ENCODE results near the gene IGLL1.
"Not testable (repeated sequence)": the region's sequence is repeated elsewhere in the genome, so short reads cannot be mapped to it uniquely, and the experiment has no call there.

IGLL1 gene

GRCh38 chr22:23579870-23580575, at the start of gene IGLL1:
Gene IGLL1 (minus strand): TSS chr22:23580290. CDS start chr22:23580190, 100 bp downstream.
- Mint-ChIP-seq H3K27me3 (ENCODE audit: low read depth) (peaks cover 8% of the 10 kb centered on the region), H3K9me3 (no peaks in the 10 kb centered on the region), H3K4me1 (ENCODE audit: low read depth) (peaks cover 12% of the 10 kb centered on the region), H3K27ac (peak within 1 kb of the TSS; percentile 52), H3K36me3 (ENCODE audit: low read depth) (no peaks in the 10 kb centered on the region), H3K4me3 (peak within 1 kb of the TSS; percentile 51)
- DNase-seq (ENCODE audit: low spot score) = no peak

GRCh38 chr22:23628056-23628743, 48.1 kb upstream of the IGLL1 start:
- not testable (repeated sequence) for H3K27ac Mint-ChIP-seq; H3K27me3 Mint-ChIP-seq (ENCODE audit: low read depth); DNase-seq (ENCODE audit: low spot score); H3K4me3 Mint-ChIP-seq; H3K4me1 Mint-ChIP-seq (ENCODE audit: low read depth); H3K36me3 Mint-ChIP-seq (ENCODE audit: low read depth); H3K9me3 Mint-ChIP-seq

- DNase-seq (ENCODE audit: low spot score) = peak; percentile 26
- not testable (repeated sequence) for H3K36me3 Mint-ChIP-seq (ENCODE audit: low read depth); H3K27me3 Mint-ChIP-seq (ENCODE audit: low read depth); H3K27ac Mint-ChIP-seq; H3K4me1 Mint-ChIP-seq (ENCODE audit: low read depth); H3K4me3 Mint-ChIP-seq; H3K9me3 Mint-ChIP-seq
These were observed 47.4 kb upstream of the IGLL1 start for GRCh38 chr22:23627401-23628055.

GRCh38 chr22:23626286-23626975, 46.3 kb upstream of the IGLL1 start:
- Mint-ChIP-seq H3K9me3 (no peaks in the 10 kb centered on the region), H3K27ac (no peak overlapping the region), H3K36me3 (ENCODE audit: low read depth) (no peaks in the 10 kb centered on the region), H3K4me1 (ENCODE audit: low read depth) (peaks cover 6% of the 10 kb centered on the region), H3K27me3 (ENCODE audit: low read depth) (no peaks in the 10 kb centered on the region), H3K4me3 (no peak overlapping the region)
- no peak for DNase-seq (ENCODE audit: low spot score)

- no peaks in the 10 kb centered on the region for H3K27me3 Mint-ChIP-seq (ENCODE audit: low read depth)
- no peak for DNase-seq (ENCODE audit: low spot score)
These were observed 42.5 kb upstream of the IGLL1 start for GRCh38 chr22:23622634-23623033.

GRCh38 chr22:23621916-23622315, 41.8 kb upstream of the IGLL1 start:
- DNase-seq (ENCODE audit: low spot score); H3K36me3 Mint-ChIP-seq (ENCODE audit: low read depth); H3K4me3 Mint-ChIP-seq; H3K27ac Mint-ChIP-seq; H3K27me3 Mint-ChIP-seq (ENCODE audit: low read depth); H3K9me3 Mint-ChIP-seq; H3K4me1 Mint-ChIP-seq (ENCODE audit: low read depth): not testable (repeated sequence)

More at GRCh38 chr22:23622634-23623033, 42.5 kb upstream of the IGLL1 start:
- H3K9me3 Mint-ChIP-seq = no peaks in the 10 kb centered on the region
- H3K36me3 Mint-ChIP-seq (ENCODE audit: low read depth) = no peaks in the 10 kb centered on the region
- peaks cover 3% of the 10 kb centered on the region for H3K4me1 Mint-ChIP-seq (ENCODE audit: low read depth)
- H3K4me3 Mint-ChIP-seq = no peak overlapping the region
- no peak overlapping the region for H3K27ac Mint-ChIP-seq

GRCh38 chr22:23621082-23621780, 41.1 kb upstream of the IGLL1 start:
- no peaks in the 10 kb centered on the region for H3K27me3 Mint-ChIP-seq (ENCODE audit: low read depth)
- H3K27ac Mint-ChIP-seq = no peak overlapping the region
- no peak overlapping the region for H3K4me3 Mint-ChIP-seq
- H3K4me1 Mint-ChIP-seq (ENCODE audit: low read depth) = no peaks in the 10 kb centered on the region
- H3K9me3 Mint-ChIP-seq = no peaks in the 10 kb centered on the region
- H3K36me3 Mint-ChIP-seq (ENCODE audit: low read depth) = no peaks in the 10 kb centered on the region
- DNase-seq (ENCODE audit: low spot score) = no peak

GRCh38 chr22:23613193-23613972, 33.3 kb upstream of the IGLL1 start:
- Mint-ChIP-seq H3K4me1 (ENCODE audit: low read depth) (peaks cover 19% of the 10 kb centered on the region), H3K4me3 (no peak overlapping the region), H3K9me3 (no peaks in the 10 kb centered on the region), H3K27ac (no peak overlapping the region), H3K36me3 (ENCODE audit: low read depth) (no peaks in the 10 kb centered on the region), H3K27me3 (ENCODE audit: low read depth) (no peaks in the 10 kb centered on the region)
- no peak for DNase-seq (ENCODE audit: low spot score)

- Mint-ChIP-seq H3K9me3 (no peaks in the 10 kb centered on the region), H3K36me3 (ENCODE audit: low read depth) (no peaks in the 10 kb centered on the region), H3K27ac (peak overlapping the region; percentile 35), H3K4me1 (ENCODE audit: low read depth) (peaks cover 19% of the 10 kb centered on the region), H3K4me3 (peak overlapping the region; percentile 40), H3K27me3 (ENCODE audit: low read depth) (no peaks in the 10 kb centered on the region)
- no peak for DNase-seq (ENCODE audit: low spot score)
These were observed 30.1 kb upstream of the IGLL1 start for GRCh38 chr22:23609983-23610781.

GRCh38 chr22:23608583-23608982, 28.5 kb upstream of the IGLL1 start:
- H3K4me1 Mint-ChIP-seq (ENCODE audit: low read depth) = peaks cover 19% of the 10 kb centered on the region
- no peaks in the 10 kb centered on the region for H3K9me3 Mint-ChIP-seq
- no peak for DNase-seq (ENCODE audit: low spot score)
- no peak overlapping the region for H3K27ac Mint-ChIP-seq
- H3K27me3 Mint-ChIP-seq (ENCODE audit: low read depth) = no peaks in the 10 kb centered on the region
- no peak overlapping the region for H3K4me3 Mint-ChIP-seq
- no peaks in the 10 kb centered on the region for H3K36me3 Mint-ChIP-seq (ENCODE audit: low read depth)

- H3K4me1 Mint-ChIP-seq (ENCODE audit: low read depth) = peaks cover 15% of the 10 kb centered on the region
- no peak overlapping the region for H3K27ac Mint-ChIP-seq
- H3K9me3 Mint-ChIP-seq = no peaks in the 10 kb centered on the region
- no peaks in the 10 kb centered on the region for H3K36me3 Mint-ChIP-seq (ENCODE audit: low read depth)
- H3K27me3 Mint-ChIP-seq (ENCODE audit: low read depth) = no peaks in the 10 kb centered on the region
- no peak overlapping the region for H3K4me3 Mint-ChIP-seq
- no peak for DNase-seq (ENCODE audit: low spot score)
These were observed 26.4 kb upstream of the IGLL1 start for GRCh38 chr22:23606204-23607131.
